HG03135 (cell line): ENCODE data around the gene PCBP2.

Experiments
- ATAC-seq: cut with Tn5 transposase; IDR thresholded peaks from one replicate; pipeline ENCODE4 v1.9.1; 2021; ENCODE audit warnings: mild to moderate bottlenecking, moderate library complexity; ENCODE audit not compliant: unreplicated experiment

PCBP2 gene

GRCh38 chr12:53506450-53506785, 54.5 kb downstream of the PCBP2 start:
- no peak for ATAC-seq

GRCh38 chr12:53506881-53507602, 55.1 kb downstream of the PCBP2 start, which contains the start of gene NPFF:
NPFF (minus strand) TSS chr12:53507484; CDS start chr12:53507474, 10 bp downstream.
- ATAC-seq = no peak

GRCh38 chr12:53507603-53507885, 55.6 kb downstream of the PCBP2 start:
- ATAC-seq = no peak

GRCh38 chr12:53508534-53509170, 56.8 kb downstream of the PCBP2 start:
- ATAC-seq = peak; percentile 84

- ATAC-seq = no peak
These were observed 58.4 kb downstream of the PCBP2 start for GRCh38 chr12:53510181-53510812.

GRCh38 chr12:53513712-53514410, 62.0 kb downstream of the PCBP2 start:
- ATAC-seq = no peak

- ATAC-seq = no peak
These were observed 62.9 kb downstream of the PCBP2 start for GRCh38 chr12:53514628-53515290.

GRCh38 chr12:53515291-53515680, 63.4 kb downstream of the PCBP2 start:
- no peak for ATAC-seq

- ATAC-seq = no peak
These were observed 65.0 kb downstream of the PCBP2 start for GRCh38 chr12:53516758-53517455.

- ATAC-seq = no peak
These were observed 66.5 kb downstream of the PCBP2 start for GRCh38 chr12:53518381-53518780.

- no peak for ATAC-seq
These were observed 71.2 kb downstream of the PCBP2 start for GRCh38 chr12:53523131-53523530.

- ATAC-seq = no peak
These were observed 72.6 kb downstream of the PCBP2 start for GRCh38 chr12:53524476-53524875.

- ATAC-seq = no peak
These were observed 78.2 kb downstream of the PCBP2 start for GRCh38 chr12:53530061-53530460.
